ENCODE measurements around the gene CCDC82.
A peak's percentile ranks its signal among the peaks of the same experiment; 100 is the strongest.

The CCDC82 gene

GRCh38 chr11:96309016-96309642 is 80.6 kb downstream of the CCDC82 start:
- no peak for DNase-seq (ENCODE audit: low read depth, low spot score)
- ChIA-PET CTCF (interaction anchor here (0.9 to 1.7 kb wide), 4 partner anchors 13 to 473 kb away, joined by 3 to 4 read pairs (median 4); no protein-coding TSS in a partner anchor), POLR2A (interaction anchor here (1.0 kb wide), 1 partner anchor 30 kb away, joined by 3 read pairs; no protein-coding TSS in a partner anchor)
- no peak for TF ChIP-seq CTCF (IDR thresholded peaks at IDR 0.05; ENCODE audit: insufficient read depth, low read length, missing control alignments)
- no peak overlapping the region for H3K4me3 ChIP-seq (ENCODE audit: low read depth, low read length)

- no peak for TF ChIP-seq CTCF (IDR thresholded peaks at IDR 0.05; ENCODE audit: insufficient read depth, low read length, missing control alignments)
- ChIA-PET CTCF (interaction anchor here (1.1 to 1.7 kb wide), 4 partner anchors 20 to 43 kb away, joined by 3 to 4 read pairs (median 4); no protein-coding TSS in a partner anchor), POLR2A (interaction anchor here (1.2 to 1.5 kb wide), 3 partner anchors 32 to 152 kb away, joined by 5 to 9 read pairs (median 8); partner anchors contain the start of gene MAML2)
- peak overlapping the region; percentile 45 for H3K4me3 ChIP-seq (ENCODE audit: low read depth, low read length)
- peak; percentile 66 for DNase-seq (ENCODE audit: low read depth, low spot score)
Observed at GRCh38 chr11:96307776-96308140, 82.0 kb downstream of the CCDC82 start.

- peak; percentile 95 for DNase-seq (ENCODE audit: low read depth, low spot score)
- TF ChIP-seq CTCF (IDR thresholded peaks at IDR 0.05; ENCODE audit: insufficient read depth, low read length, missing control alignments): no peak
- POLR2A ChIA-PET: interaction anchor here (1.2 to 1.5 kb wide), 3 partner anchors 33 to 151 kb away, joined by 5 to 9 read pairs (median 8); partner anchors contain the start of gene MAML2
- peak overlapping the region; percentile 45 for H3K4me3 ChIP-seq (ENCODE audit: low read depth, low read length)
- CTCF ChIA-PET: interaction anchor here (1.1 to 1.5 kb wide), 3 partner anchors 31 to 42 kb away, joined by 3 to 4 read pairs (median 3); no protein-coding TSS in a partner anchor
Observed at GRCh38 chr11:96306933-96307775, 82.6 kb downstream of the CCDC82 start.

- DNase-seq (ENCODE audit: low read depth, low spot score): no peak
- TF ChIP-seq CTCF (IDR thresholded peaks at IDR 0.05; ENCODE audit: insufficient read depth, low read length, missing control alignments): no peak
- ChIA-PET POLR2A (interaction anchor here (1.2 to 1.5 kb wide), 3 partner anchors 33 to 151 kb away, joined by 5 to 9 read pairs (median 8); partner anchors contain the start of gene MAML2), CTCF (interaction anchor here (1.1 to 1.5 kb wide), 3 partner anchors 32 to 42 kb away, joined by 3 to 4 read pairs (median 3); no protein-coding TSS in a partner anchor)
- peak overlapping the region; percentile 29 for H3K4me3 ChIP-seq (ENCODE audit: low read depth, low read length)
Observed at GRCh38 chr11:96306600-96306932, 83.1 kb downstream of the CCDC82 start.

GRCh38 chr11:96306071-96306470 is 83.6 kb downstream of the CCDC82 start:
- no peak for DNase-seq (ENCODE audit: low read depth, low spot score)

More at GRCh38 chr11:96306071-96306470, 83.6 kb downstream of the CCDC82 start:
- ChIA-PET POLR2A (no interaction called here), CTCF (interaction anchor here (0.8 kb wide), 2 partner anchors 26 to 251 kb away, joined by 4 read pairs; no protein-coding TSS in a partner anchor)
- peak overlapping the region; percentile 29; the same call in 1 of the 2 replicates for H3K4me3 ChIP-seq (ENCODE audit: low read depth, low read length)
- TF ChIP-seq CTCF (IDR thresholded peaks at IDR 0.05; ENCODE audit: insufficient read depth, low read length, missing control alignments): no peak

Data from AG04449 (cell line).